Neutrophil (primary cell): ENCODE data around the gene TST.

Experiments
- H3K27ac ChIP-seq: fragments of 200-600 bp; sonication (generic); 2 replicates; pipeline ENCODE4 v1.5.1; 2016; ENCODE audit warnings: mild to moderate bottlenecking, moderate library complexity
- H3K27me3 ChIP-seq: fragments of 200-600 bp; sonication (generic); 2 replicates; pipeline ENCODE4 v1.6.0; 2016; ENCODE audit warnings: mild to moderate bottlenecking
- H3K36me3 ChIP-seq: fragments of 200-600 bp; sonication (generic); 2 replicates; pipeline ENCODE4 v1.5.1; 2017
- H3K4me1 ChIP-seq, 2 experiments: fragments of 200-600 bp in 1 of 2; sonication (generic) in 1 of 2; 1 replicate in 1 of 2; 2 replicates in 1 of 2; pipeline versions ENCODE4 v1.5.1 to v1.6.1; 2013 to 2016; ENCODE audit warnings: low read depth in 1 of 2, low read length in 1 of 2, mild to moderate bottlenecking in 1 of 2, moderate library complexity in 1 of 2; ENCODE audit not compliant: control insufficient read depth in 1 of 2, insufficient read depth in 1 of 2
- H3K4me3 ChIP-seq, 2 experiments: fragments of 200-600 bp in 1 of 2; sonication (generic) in 1 of 2; 1 replicate in 1 of 2; 2 replicates in 1 of 2; pipeline ENCODE4 v1.5.1; 2013 to 2016; ENCODE audit warnings: low read depth in 1 of 2, low read length in 1 of 2, mild to moderate bottlenecking in 1 of 2, moderate library complexity in 1 of 2
- H3K9me3 ChIP-seq: fragments of 200-600 bp; sonication (generic); 2 replicates; pipeline ENCODE4 v1.5.1; 2016
- CTCF ChIP-seq: fragments of 200-600 bp; sonication (generic); IDR thresholded peaks from 2 replicates; pipeline ENCODE4 v1.5.1; 2016; ENCODE audit warnings: antibody characterized with exemption

TST gene

GRCh38 chr22:37032134-37032534 lies 12.9 kb upstream of the TST start:
- Histone ChIP-seq H3K4me1 (peaks cover 23% of the 10 kb centered on the region in 2 experiments), H3K36me3 (peaks cover 36% of the 10 kb centered on the region), H3K27me3 (no peaks in the 10 kb centered on the region), H3K27ac (peak overlapping the region; percentile 59), H3K4me3 (no peak overlapping the region), H3K9me3 (no peaks in the 10 kb centered on the region)
- TF ChIP-seq CTCF: no peak

- Histone ChIP-seq H3K4me1 (peaks cover 23% of the 10 kb centered on the region in 2 experiments), H3K9me3 (no peaks in the 10 kb centered on the region), H3K4me3 (no peak overlapping the region), H3K27me3 (no peaks in the 10 kb centered on the region), H3K36me3 (peaks cover 51% of the 10 kb centered on the region), H3K27ac (no peak overlapping the region)
- TF ChIP-seq CTCF: no peak
These were observed 11.5 kb upstream of the TST start for GRCh38 chr22:37030560-37031281.

- no peaks in the 10 kb centered on the region for H3K9me3 ChIP-seq
- H3K27ac ChIP-seq: no peak overlapping the region
- no peaks in the 10 kb centered on the region for H3K27me3 ChIP-seq
- no peak overlapping the region for H3K4me3 ChIP-seq
- peaks cover 23% of the 10 kb centered on the region in 2 experiments for H3K4me1 ChIP-seq
- peaks cover 68% of the 10 kb centered on the region for H3K36me3 ChIP-seq
- TF ChIP-seq CTCF: no peak
These were observed 9.7 kb upstream of the TST start for GRCh38 chr22:37028692-37029674.

GRCh38 chr22:37027556-37027955 lies 8.3 kb upstream of the TST start:
- Histone ChIP-seq H3K27me3 (no peaks in the 10 kb centered on the region), H3K27ac (no peak overlapping the region), H3K9me3 (no peaks in the 10 kb centered on the region), H3K4me1 (peaks cover 9 to 11% of the 10 kb centered on the region in 2 experiments), H3K36me3 (peaks cover 68% of the 10 kb centered on the region), H3K4me3 (no peak overlapping the region)
- no peak for TF ChIP-seq CTCF

GRCh38 chr22:37026325-37026724 lies 7.1 kb upstream of the TST start:
- Histone ChIP-seq H3K36me3 (peaks cover 68% of the 10 kb centered on the region), H3K27ac (no peak overlapping the region), H3K4me3 (no peak overlapping the region), H3K27me3 (no peaks in the 10 kb centered on the region), H3K9me3 (no peaks in the 10 kb centered on the region), H3K4me1 (peaks cover 0 to 6% of the 10 kb centered on the region in 2 experiments)
- TF ChIP-seq CTCF: no peak
